Body of pancreas (tissue), 4 donors: ENCODE data around the gene HPN. TPM values are rescaled to one million over a fixed set of nuclear protein-coding genes. Genes with fewer than 3 reads are reported as not detected.
A peak's percentile ranks its signal among the peaks of the same experiment; 100 is the strongest.

ENCODE experiments used
- ATAC-seq: fragments of 150-250 bp; one replicate; pipeline ENCODE4 v1.9.1; 2016
- DNase-seq, 4 donors: peaks; one replicate each; pipeline ENCODE4 v3.0.0-alpha.2; 2019
- H3K27ac ChIP-seq, 4 donors: fragments of 200-600 bp; sonication (generic); 1 replicate in 3 of 4; 2 replicates in 1 of 4; pipeline versions ENCODE4 v1.5.1 to v1.6.1; 2016 to 2019; ENCODE audit warnings: mild to moderate bottlenecking in 1 of 4, mixed read lengths in 1 of 4, moderate library complexity in 1 of 4
- H3K27me3 ChIP-seq, 2 donors: fragments of 200-600 bp; sonication (generic); one replicate each; pipeline ENCODE4 v1.6.0; 2016; ENCODE audit warnings: mild to moderate bottlenecking in 1 of 2
- H3K36me3 ChIP-seq, 2 donors: fragments of 200-600 bp; sonication (generic); replicated peaks in 1 of 2; 2 replicates each; pipeline ENCODE4 v1.5.1; 2016; ENCODE audit warnings: low read depth in 2 of 2; ENCODE audit not compliant: insufficient read depth in 1 of 2
- H3K4me1 ChIP-seq: fragments of 200-600 bp; sonication (generic); one replicate; pipeline ENCODE4 v1.6.0; 2016
- H3K4me3 ChIP-seq, 2 donors: fragments of 200-600 bp; sonication (generic); 1 replicate in 1 of 2; 2 replicates in 1 of 2; pipeline ENCODE4 v1.5.1; 2016 to 2019
- H3K9me3 ChIP-seq, 3 donors: fragments of 200-600 bp; sonication (generic); 1 replicate in 2 of 3; 2 replicates in 1 of 3; pipeline ENCODE4 v1.5.1; 2016
- POLR2A ChIP-seq, 3 donors: fragments of 450-650 bp; IDR thresholded peaks; one replicate each; pipeline ENCODE4 v1.6.1; 2016; ENCODE audit warnings: antibody characterized with exemption in 3 of 3, mild to moderate bottlenecking in 2 of 3
- WGBS, 2 donors: methylation state at CpG; one replicate each; pipeline ENCODE4 v1.1.5; 2017; 5-methylcytosine and 5-hydroxymethylcytosine counted together
- intact Hi-C: fragments of 100-400 bp; cut with DNase I; formaldehyde crosslinking; loops from one replicate; pipeline ENCODE4 v1.15.1; 2023
- total RNA-seq, 2 donors: library from RNA; depleted of rRNA; stranded (reverse); fragments of >200 nt; gene quantifications; one replicate each; pipeline ENCODE4 v1.1.0, GENCODE V29; 2016
- TF ChIP-seq, protein P1 (sequence below), 7 experiments: fragments of 450-650 bp in 4 of 7; fragments of 200-600 bp in 3 of 7; sonication (generic) in 3 of 7; IDR thresholded peaks; one replicate each; pipeline ENCODE4 v1.5.1; 2016 to 2019; ENCODE audit warnings: antibody characterized with exemption in 7 of 7

HPN gene
- total RNA-seq, 2 donors from 2014 or later, result 135 to 289 TPM

GRCh38 chr19:35090160-35090505, 48.6 kb downstream of the HPN start:
- ATAC-seq, result peak; percentile 9

GRCh38 chr19:35090506-35091214, 49.1 kb downstream of the HPN start:
- peak in 2 of 3 donors; percentile 24 to 51 for TF ChIP-seq POLR2A (IDR thresholded peaks at IDR 0.05)
- TF ChIP-seq, protein P1, sequence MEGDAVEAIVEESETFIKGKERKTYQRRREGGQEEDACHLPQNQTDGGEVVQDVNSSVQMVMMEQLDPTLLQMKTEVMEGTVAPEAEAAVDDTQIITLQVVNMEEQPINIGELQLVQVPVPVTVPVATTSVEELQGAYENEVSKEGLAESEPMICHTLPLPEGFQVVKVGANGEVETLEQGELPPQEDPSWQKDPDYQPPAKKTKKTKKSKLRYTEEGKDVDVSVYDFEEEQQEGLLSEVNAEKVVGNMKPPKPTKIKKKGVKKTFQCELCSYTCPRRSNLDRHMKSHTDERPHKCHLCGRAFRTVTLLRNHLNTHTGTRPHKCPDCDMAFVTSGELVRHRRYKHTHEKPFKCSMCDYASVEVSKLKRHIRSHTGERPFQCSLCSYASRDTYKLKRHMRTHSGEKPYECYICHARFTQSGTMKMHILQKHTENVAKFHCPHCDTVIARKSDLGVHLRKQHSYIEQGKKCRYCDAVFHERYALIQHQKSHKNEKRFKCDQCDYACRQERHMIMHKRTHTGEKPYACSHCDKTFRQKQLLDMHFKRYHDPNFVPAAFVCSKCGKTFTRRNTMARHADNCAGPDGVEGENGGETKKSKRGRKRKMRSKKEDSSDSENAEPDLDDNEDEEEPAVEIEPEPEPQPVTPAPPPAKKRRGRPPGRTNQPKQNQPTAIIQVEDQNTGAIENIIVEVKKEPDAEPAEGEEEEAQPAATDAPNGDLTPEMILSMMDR (IDR thresholded peaks at IDR 0.05), result peak; percentile 48 to 82 (median 71)
- Histone ChIP-seq H3K36me3 (no peaks in the 10 kb centered on the region), H3K9me3 (no peaks in the 10 kb centered on the region), H3K4me3 (peak overlapping the region in 1 of 2 donors; percentile 2), H3K27me3 (no peaks in the 10 kb centered on the region), H3K4me1 (peaks cover 24% of the 10 kb centered on the region), H3K27ac (peak overlapping the region; percentile 8 to 75 (median 68))
- DNase-seq (peak; percentile 84 to 90 (median 86)), ATAC-seq (peak; percentile 95)
- intact Hi-C loops, result no loop called here
- 3% methylated on average over 24 to 36 of the region's 36 CpGs for WGBS, 2 donors

More at GRCh38 chr19:35090160-35090505, 48.6 kb downstream of the HPN start:
- intact Hi-C loops, result no loop called here
- DNase-seq, result no peak
- TF ChIP-seq POLR2A (IDR thresholded peaks at IDR 0.05), result no peak
- TF ChIP-seq, protein P1 (IDR thresholded peaks at IDR 0.05), result no peak
- WGBS, 2 donors, result 14 to 16% methylated on average over 8 to 9 of the region's 9 CpGs
- peaks cover 24% of the 10 kb centered on the region for H3K4me1 ChIP-seq
- no peaks in the 10 kb centered on the region for H3K9me3 ChIP-seq
- no peaks in the 10 kb centered on the region for H3K36me3 ChIP-seq
- H3K27me3 ChIP-seq, result no peaks in the 10 kb centered on the region
- no peak overlapping the region for H3K4me3 ChIP-seq
- peak overlapping the region; percentile 8 to 75 (median 68) for H3K27ac ChIP-seq

DNA sequence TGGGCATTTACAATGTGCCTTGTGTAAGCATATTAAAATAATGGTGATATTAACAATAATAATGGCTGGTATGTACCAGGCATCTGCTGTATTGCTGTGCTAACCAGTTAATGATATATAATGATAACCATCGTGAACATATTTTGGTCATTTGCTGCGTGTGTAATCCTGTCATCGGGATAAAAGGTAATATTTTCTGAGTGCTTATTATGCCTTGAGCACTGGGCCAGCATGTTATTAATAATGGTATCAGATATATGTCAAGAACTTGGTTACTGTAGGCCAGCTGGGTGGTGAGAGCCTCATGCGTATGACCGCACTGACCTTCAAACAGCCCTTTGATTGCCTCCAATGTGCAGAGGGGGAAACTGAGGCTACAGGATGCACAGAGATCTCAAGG, 51.9 kb downstream of the HPN start:
- WGBS, 2 donors, result 60 to 79% methylated on average over 4 to 5 of the region's 5 CpGs
- intact Hi-C loops, result no loop called here

DNA sequence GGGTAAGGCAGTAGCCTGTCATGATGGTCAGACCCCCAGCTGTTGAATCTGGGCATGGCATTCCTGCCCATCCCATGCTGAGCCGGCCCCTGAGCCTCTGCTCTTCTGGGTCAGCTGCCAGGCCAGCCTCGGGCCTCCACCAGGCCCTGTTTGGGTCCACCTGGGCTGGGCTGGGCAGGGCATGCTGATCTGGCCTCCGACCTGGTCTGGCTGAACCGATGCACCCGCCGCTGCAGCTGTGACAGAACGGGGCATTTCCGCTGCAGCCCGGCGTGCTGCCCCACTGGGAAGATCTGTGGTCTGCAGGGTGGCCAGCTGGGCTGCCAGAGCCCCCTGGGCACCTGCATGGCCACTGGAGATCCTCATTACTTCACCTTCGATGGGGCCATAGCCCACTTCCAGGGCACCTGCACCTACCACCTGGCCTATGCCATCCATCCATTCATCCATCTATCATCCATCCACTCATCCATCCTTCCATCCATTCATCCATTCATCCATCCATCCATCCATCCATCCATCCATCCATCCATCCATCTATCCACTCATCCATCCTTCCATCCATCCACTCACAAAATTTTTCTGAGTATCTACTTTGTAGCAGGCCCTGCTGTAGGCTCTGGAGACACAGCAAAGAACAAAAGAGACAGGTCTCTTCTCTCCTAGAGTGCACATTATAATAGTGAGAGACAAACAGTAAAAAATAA, 52.6 kb downstream of the HPN start:
- TF ChIP-seq, protein P1 (IDR thresholded peaks at IDR 0.05), result no peak
- TF ChIP-seq POLR2A (IDR thresholded peaks at IDR 0.05), result no peak
- intact Hi-C loops, result no loop called here
- Histone ChIP-seq H3K9me3 (no peaks in the 10 kb centered on the region), H3K27me3 (no peaks in the 10 kb centered on the region), H3K36me3 (no peaks in the 10 kb centered on the region), H3K4me3 (no peak overlapping the region), H3K4me1 (peaks cover 36% of the 10 kb centered on the region), H3K27ac (no peak overlapping the region)
- DNase-seq (no peak), ATAC-seq (no peak)
- 82 to 85% methylated on average over 5 to 11 of the region's 11 CpGs for WGBS, 2 donors

More for the DNA sequence above, 51.9 kb downstream of the HPN start:
- no peak overlapping the region for H3K4me3 ChIP-seq
- H3K27ac ChIP-seq, result no peak overlapping the region
- no peaks in the 10 kb centered on the region for H3K27me3 ChIP-seq
- TF ChIP-seq, protein P1 (IDR thresholded peaks at IDR 0.05), result no peak
- no peak for TF ChIP-seq POLR2A (IDR thresholded peaks at IDR 0.05)
- H3K9me3 ChIP-seq, result no peaks in the 10 kb centered on the region
- DNase-seq (no peak), ATAC-seq (no peak)
- peaks cover 29% of the 10 kb centered on the region for H3K4me1 ChIP-seq
- H3K36me3 ChIP-seq, result no peaks in the 10 kb centered on the region
